Hematopoietic multipotent progenitor cell treated with erythropoietin and hydrocortisone succinate and interleukin-3 and kit ligand, for 8 days (in vitro differentiated cells): ENCODE data around the gene TSPAN5.

Experiments
- DNase-seq: peaks from one replicate; pipeline ENCODE4 v3.0.0-alpha.2; 2015

TSPAN5 gene

GRCh38 chr4:98614662-98615061 is 43.7 kb downstream of the TSPAN5 start:
- DNase-seq: no peak

DNA sequence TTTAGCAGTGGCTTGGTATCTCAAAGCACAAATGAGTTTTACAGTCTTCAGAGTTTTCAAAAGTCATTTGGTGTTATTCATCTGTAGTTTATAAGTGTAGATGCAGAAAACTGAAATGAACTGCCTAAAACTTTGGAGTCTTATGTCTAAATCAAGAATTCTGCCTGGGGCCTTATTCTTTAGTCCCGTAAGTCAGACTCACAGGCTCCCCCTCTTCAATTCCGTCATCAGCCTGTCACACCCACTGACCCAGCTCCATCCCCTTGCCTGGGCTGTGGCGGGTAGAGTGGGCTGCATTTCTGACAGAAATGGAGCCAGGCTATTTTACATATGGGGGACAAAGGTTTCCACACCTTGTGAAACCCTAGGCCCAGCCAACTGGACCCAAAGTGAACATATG is 44.3 kb downstream of the TSPAN5 start:
- DNase-seq: no peak

- no peak for DNase-seq
Observed at GRCh38 chr4:98613453-98614075, 44.8 kb downstream of the TSPAN5 start.

DNA sequence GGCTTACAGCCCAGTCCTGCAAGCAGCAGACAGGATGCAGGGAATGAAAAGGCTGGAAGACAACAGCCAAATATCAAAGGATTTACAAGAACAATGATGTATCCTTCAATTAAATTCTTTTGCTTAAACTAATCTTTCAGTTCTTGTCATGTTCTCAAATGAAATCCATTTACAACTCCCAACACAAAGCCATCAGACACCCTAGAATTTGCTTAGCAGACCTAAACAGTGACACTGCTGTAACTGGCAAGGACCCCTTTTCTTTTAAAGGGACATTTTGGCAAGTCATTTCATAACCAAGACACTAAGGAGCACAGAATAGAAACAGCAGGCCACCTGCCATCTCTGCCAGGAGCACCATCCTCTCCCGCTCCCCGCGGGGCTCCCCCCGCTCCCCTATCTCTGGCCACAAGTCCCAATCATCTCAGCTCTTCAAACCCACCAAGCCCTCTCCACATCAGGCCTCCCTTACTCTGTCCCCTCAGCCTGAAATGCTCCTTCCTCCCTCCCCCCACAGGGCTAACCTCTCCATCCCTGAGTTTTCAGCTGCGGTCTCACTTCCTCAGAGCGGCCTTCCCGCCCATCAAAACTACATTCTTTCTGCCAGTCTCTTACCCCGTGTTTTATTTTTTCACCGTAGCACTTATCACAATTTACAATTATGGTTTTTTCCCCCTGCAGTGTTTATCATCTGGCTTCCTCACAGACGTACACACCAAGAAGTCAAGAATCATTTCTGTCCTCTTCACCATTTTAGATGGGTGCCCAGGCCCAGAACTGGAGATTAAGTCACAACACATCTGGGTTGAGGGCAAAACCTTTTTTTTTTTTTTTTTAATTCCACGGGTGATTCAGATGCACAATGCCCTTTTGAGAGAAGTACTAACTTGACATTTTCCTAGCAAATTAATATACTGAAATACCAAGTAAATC is 45.8 kb downstream of the TSPAN5 start:
- DNase-seq: peak; percentile 10

DNA sequence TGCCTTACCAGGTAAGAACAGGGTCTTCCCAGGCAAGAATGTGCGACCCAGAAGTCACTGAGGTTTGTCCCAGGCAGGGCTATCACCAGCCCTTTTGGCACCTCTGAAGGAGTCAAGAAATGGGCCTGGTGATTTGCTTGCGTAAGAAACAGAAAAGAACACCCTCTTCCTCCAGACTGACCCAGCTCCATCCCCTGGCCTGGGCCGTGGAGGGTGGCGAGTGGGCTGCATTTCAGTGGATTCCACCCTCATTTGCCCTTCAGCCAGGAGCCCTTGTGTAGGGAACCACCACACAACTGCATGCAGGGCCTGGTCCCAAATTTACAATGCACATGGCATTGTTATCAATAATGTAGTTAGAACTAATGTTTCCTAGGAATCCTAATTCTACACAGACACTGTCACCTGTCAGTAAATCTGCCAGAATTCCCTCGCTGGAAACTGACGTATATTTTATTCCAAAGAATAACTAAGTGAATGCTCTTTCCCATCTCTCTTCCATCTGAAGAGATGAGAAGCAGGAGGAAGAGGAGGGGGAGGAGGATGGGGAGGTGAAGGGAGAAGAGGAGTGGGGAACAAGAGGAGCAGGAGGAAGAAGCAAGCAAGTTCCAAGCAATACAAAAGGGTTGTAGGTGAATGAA is 46.6 kb downstream of the TSPAN5 start:
- no peak for DNase-seq

- DNase-seq: no peak
Observed at GRCh38 chr4:98610926-98611676, 47.3 kb downstream of the TSPAN5 start.

DNA sequence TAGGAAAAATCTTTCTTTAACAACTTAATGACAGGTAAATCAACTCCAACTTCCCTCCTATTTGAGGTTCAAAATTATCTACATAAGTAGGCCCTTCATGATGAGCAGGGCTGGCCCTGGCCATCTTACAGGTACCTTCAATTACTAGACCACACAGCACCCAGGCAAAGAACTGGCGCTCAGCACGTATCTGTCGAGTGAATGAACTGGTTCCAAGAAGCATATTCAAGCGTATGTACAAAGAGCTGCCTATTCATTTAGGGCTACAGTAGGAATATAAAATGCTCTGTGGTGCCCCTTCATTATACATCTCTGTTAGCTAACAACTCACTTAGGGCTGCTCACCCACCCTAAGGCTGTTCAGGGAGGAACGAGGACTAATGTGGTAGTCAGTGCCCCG is 48.0 kb downstream of the TSPAN5 start:
- DNase-seq: no peak

DNA sequence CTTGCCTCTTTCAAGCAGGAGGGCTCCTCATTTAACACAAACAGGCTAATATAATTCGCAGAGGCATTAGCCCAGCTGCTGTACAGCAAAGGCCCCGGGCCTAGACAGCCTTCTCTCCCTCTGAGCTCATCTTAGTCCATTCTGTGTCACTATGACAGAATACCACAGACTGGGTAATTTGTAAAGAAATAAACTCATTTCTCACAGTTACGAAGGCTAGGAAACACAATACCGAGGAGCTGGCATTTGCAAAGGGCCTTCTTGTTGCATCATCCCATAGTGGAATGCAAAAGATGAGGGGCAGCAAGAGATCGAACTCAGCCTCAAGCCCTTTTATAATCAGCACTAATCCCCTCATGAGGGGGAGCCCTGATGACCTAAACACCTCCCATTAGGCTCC is 48.5 kb downstream of the TSPAN5 start:
- no peak for DNase-seq

- DNase-seq: no peak
Observed at GRCh38 chr4:98608356-98608755, 50.1 kb downstream of the TSPAN5 start.

GRCh38 chr4:98606894-98607293 is 51.5 kb downstream of the TSPAN5 start:
- no peak for DNase-seq

DNA sequence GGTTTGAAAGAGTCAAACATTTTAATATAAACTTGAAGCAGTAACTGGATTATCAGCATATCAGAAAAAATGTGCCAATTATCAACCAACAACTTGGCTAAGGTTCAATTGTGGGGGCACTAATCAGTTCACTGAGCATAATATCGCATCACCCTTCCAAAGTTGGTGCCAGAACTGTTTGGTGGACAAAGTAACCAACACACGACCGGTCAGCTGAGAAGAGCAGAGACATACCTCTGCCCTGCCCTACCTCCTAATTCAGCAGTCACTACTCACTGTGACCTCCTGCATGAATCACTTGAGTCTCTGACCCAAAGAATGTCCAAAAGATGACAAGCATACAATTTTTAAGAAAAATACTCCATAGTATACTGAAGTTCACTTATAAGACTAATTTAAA is 53.2 kb downstream of the TSPAN5 start:
- DNase-seq: no peak

DNA sequence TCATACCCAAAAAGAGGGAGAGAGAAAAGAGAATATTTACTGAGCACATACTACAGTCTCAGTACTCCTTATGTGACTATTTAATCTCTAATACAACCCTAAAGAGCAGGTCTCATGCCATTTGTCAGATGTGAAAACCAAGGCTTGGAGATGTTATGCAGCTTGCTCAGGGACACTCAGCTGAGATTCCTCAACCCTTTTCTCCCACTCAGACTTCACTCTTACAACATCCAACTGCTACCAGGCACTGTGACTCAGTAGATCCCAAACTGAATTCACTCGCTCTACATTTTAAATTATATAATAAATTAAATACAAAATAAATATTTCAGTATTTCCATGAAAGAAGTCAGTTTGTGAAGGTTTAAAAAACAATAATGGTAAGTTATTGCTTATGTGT is 53.7 kb downstream of the TSPAN5 start:
- no peak for DNase-seq

DNA sequence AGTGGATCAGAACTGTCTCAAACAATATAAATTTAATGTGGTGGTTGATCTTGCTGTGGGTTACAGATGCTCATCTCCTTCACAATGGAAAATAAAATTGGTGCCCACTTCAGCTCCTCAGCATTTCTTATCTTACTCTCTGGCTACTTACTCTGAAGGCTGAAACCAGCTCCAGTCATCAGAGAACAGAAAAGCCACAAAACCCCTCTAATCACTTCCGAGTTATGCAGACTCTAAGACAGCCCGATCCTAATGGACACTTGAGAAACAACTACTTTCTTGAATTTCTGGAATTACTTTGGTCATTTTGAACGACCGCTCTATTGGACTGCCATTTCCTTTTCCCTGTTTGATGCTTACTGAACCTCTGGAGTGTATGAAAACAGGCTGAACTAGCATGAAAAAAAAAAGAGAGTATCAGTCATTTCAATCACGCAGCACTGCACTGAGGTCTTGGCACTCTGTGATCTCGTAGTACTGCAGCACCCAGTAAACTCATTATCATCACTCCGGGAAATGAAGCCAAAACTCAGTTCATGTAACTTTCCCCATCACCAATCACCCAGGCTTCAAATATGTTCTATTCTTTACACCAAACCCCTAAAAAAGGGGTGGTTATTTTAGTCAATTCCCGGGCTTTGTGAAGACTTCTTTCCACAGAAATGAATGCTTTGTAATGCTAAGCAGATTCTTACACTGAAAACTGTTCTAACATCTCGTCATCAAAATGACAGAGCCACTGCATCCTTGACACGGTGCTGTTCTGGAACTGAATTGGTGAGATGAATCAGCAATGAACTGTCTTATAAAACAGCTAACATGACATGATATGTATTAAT is 54.5 kb downstream of the TSPAN5 start:
- no peak for DNase-seq

- no peak for DNase-seq
Observed at GRCh38 chr4:98602270-98602669, 56.1 kb downstream of the TSPAN5 start.

GRCh38 chr4:98601708-98602107 is 56.7 kb downstream of the TSPAN5 start:
- DNase-seq: peak; percentile 12

- DNase-seq: no peak
Observed at GRCh38 chr4:98599617-98600205, 58.7 kb downstream of the TSPAN5 start.

DNA sequence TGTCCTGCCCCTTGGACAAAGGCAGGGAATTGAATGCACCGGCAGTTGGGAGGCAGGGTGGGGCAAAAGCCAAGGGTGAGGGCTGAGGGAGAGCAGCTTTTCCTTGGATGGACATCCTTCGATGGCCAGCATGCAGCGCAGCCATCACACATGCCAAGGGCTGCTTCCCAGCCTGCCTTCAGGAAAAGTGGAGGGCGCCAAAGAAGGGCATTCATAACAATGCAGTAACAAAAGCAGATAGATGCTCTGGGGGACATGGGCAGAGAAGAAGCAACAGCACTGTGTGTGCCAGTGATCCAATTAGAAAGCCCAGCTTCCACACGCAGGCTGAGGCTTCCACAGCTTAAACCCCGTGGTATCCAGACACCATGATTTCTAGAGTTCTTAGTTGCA is 71.5 kb downstream of the TSPAN5 start:
- no peak for DNase-seq

DNA sequence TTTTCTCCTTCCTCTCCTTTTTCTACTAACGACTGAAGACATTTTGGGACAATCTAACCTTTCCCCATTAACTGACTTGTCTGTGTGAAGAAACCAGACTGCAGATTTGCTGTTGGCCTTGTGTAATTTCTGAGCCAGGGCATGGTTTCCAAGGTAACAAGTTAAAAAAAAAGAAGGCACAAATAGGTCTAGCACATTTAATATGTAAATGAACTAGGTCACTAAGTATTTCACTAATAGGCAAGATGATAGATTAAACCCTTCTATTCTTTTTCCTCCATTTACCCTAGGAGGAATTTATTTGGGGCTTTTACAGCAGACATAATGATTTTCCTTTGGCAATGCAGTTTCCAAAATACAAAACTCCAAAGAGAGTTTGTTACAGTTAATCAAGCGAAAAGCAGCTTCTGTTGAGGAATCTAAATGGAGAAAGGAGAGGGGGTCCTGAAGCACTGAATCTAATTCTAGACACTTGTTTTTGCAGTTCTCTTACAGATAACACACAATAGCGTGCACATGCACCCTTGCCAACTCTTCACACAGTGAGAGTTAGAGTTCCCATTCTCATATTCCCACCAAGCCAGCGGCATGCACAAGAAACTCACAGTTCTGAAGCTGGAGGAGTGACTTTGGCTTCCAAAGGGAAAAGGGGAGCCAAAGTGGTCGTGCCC is 72.0 kb downstream of the TSPAN5 start:
- no peak for DNase-seq

DNA sequence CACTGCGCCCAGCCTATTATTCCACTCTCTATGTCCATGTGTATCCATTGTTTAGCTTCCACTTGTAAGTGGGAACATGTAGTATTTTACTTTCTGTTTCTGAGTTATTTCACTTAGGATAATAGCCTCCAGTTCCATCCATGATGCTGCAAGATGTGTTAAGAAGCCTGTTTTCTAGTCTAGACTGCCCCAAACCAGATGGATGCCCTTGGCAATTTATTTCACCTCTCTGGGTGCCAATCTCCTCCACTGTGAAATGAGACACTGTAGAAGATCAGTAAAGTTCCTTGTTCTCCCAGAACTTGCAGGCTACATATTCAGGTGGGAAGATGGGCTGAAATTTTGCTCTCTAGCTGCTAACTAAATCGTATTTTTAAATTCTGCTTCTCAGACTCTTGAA is 72.8 kb downstream of the TSPAN5 start:
- no peak for DNase-seq

GRCh38 chr4:98584265-98584664 is 74.1 kb downstream of the TSPAN5 start:
- no peak for DNase-seq

DNA sequence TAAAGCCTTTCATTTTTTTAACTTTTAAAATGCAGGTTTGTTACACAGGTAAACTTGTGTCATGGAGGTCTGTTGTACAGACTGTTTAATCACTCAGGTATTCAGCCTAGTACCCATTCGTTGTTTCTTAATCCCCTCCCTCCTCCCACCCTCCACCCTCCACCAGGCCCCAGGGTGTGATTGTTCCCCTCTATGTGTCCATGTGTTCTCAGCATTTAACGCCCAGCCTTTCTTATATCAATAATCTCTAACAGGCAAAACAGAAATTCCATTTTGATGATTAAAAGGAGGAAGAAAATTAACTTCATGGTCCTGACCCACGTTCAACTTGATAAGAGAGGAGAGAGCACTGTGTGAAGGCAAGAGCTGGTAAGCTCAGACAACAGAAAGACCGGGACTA is 75.1 kb downstream of the TSPAN5 start:
- DNase-seq: no peak
